ENCODE data around the gene MXRA8.
A peak's percentile ranks its signal among the peaks of the same experiment; 100 is the strongest.
"Not testable (repeated sequence)": the region's sequence is repeated elsewhere in the genome, so short reads cannot be mapped to it uniquely, and the experiment has no call there.

The MXRA8 gene

DNA sequence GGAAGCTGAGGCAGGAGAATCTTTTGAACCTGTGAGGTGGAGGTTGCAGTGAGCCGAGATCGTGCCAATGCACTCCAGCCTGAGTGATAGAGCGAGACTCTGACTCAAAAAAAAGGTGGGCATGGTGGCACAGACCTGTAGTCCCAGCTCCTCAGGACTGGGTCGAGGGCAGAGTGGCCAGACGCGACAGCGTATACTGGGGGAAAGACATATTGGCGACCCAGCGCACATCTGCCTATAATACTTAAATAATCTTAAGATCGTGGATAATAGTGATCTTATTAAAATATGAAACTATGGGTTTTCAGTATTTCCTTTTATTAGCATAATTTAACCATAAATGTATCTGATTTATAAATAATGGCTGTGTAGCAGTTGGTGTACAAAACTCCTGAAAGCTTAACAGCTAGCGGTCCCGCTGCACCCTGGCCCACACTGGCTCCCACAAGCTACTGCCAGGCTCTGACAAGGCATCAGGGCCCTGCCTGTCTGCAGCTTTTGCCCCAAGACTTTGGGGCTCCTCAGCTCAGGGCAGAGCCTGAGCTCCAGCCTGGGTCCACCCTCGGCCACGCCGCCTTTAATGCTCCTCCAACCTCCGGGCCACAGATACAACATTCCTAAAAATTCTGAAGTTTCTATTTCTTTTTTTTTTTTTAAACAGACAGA is 19.3 kb upstream of the MXRA8 start:
- Mint-ChIP-seq H3K36me3 (ENCODE audit: low read depth) (peaks cover 2% of the 10 kb centered on the region), H3K27ac (no peak overlapping the region), H3K4me3 (no peak overlapping the region), H3K27me3 (no peaks in the 10 kb centered on the region), H3K9me3 (no peaks in the 10 kb centered on the region), H3K4me1 (peaks cover 20% of the 10 kb centered on the region)
- ATAC-seq (no peak), DNase-seq (no peak)

DNA sequence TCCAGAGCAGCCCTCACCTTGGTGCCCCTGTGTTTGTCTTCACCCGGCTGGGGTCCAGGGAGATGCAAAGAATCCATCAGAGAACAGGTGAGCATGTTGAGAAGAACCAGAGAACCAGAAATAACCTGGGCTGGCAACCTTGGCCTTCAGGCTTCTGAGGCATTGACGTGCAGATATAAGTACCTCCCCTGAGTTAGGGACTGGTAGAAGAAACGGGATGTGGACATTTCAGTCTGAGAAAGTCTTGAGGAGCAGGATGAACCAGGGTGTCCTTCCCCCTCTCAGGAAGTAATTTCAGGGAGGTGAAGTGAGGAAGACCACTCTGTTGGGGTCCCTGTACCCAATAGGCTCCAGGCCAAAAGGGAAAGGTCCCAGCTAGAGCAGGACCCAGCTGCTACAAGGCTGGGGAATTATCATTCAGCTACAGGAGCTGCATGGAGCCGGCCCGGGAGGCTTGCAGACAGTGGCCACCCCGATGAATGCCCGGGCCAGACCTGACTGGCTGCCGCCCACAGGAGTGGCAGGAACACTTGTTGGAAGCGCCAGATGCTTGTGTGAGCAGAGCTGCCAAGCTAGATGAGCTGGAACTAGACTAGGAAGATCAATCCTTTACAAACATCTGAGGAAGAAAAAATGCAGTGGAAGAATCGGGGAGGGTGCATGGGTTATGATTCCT is 18.3 kb upstream of the MXRA8 start:
- Mint-ChIP-seq H3K27me3 (no peaks in the 10 kb centered on the region), H3K36me3 (ENCODE audit: low read depth) (peaks cover 2% of the 10 kb centered on the region), H3K27ac (no peak overlapping the region), H3K4me3 (peak overlapping the region; percentile 85), H3K9me3 (no peaks in the 10 kb centered on the region), H3K4me1 (peaks cover 26% of the 10 kb centered on the region)
- ATAC-seq, result no peak
- DNase-seq, result no peak

DNA sequence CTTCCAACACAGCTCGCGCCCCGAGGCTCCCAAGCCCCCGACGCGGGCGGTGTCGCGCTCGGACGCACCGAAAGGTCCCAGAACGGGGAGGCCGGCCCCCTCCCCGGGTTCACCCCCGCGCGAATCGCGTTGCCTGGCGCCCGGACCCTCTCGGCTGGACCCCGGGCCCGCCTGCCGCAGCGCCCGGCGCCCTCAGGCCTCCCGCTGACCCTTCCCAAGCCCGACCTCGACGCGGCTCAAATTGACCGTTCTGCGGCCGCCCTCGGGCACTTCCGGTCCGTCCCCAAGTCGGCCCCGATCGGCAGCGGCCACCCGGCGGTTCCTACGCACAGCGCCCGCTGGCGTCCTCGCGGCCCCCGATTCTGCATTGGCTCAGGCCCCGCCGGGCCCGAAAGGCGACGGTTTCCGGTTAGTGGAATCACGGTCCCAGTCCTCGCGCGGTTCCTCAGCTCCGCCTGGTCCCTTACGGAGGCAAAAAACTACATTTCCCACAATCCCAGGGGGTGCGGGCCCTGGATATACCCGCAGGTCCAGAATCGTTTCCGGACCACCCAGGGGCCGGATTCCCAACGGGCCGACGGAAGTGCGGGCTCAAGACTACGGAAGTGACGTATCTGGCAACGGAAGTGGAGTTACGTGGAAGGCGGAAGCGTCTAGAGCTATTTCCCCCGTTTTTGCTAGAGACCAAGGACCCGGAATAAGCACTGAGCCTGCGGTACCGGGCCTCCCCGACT is 16.7 kb upstream of the MXRA8 start, which contains the start of gene AURKAIP1:
TSS of gene AURKAIP1 (minus strand) at position 279 of the 734 bp plus-strand sequence. CDS start 451 bp downstream, outside the sequence.
- peak within 1 kb of the TSS; percentile 90 for H3K27ac Mint-ChIP-seq

DNA sequence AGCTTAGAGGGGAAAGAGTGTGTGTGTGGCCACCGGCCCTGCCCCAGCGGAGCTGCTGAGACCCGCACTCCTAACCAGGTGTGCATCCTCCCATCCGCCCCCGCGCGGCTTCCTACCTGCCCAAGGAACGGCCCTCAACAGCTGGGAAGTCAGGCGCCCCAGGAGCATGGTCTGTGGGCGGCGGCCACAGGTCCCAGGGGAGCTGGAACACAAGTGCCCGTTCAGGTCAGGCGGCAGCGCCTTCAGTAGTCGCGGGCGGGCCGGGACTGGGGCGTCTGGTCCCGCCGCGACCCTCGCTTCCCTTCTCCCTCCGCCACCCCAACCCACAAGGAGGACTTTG is 16.2 kb upstream of the MXRA8 start:
- ATAC-seq, result no peak
- Mint-ChIP-seq H3K27ac (peak overlapping the region; percentile 90), H3K27me3 (no peaks in the 10 kb centered on the region), H3K4me3 (peak overlapping the region; percentile 85), H3K36me3 (ENCODE audit: low read depth) (peaks cover 2% of the 10 kb centered on the region), H3K4me1 (peaks cover 36% of the 10 kb centered on the region), H3K9me3 (no peaks in the 10 kb centered on the region)
- DNase-seq, result peak; percentile 23

More for the DNA sequence above, 16.7 kb upstream of the MXRA8 start, which contains the start of gene AURKAIP1:
- Mint-ChIP-seq H3K36me3 (ENCODE audit: low read depth) (peaks cover 2% of the 10 kb centered on the region), H3K27me3 (no peaks in the 10 kb centered on the region), H3K9me3 (no peaks in the 10 kb centered on the region), H3K4me1 (peaks cover 34% of the 10 kb centered on the region), H3K4me3 (peak within 1 kb of the TSS; percentile 85)
- DNase-seq (peak; percentile 95), ATAC-seq (peak; percentile 97)

DNA sequence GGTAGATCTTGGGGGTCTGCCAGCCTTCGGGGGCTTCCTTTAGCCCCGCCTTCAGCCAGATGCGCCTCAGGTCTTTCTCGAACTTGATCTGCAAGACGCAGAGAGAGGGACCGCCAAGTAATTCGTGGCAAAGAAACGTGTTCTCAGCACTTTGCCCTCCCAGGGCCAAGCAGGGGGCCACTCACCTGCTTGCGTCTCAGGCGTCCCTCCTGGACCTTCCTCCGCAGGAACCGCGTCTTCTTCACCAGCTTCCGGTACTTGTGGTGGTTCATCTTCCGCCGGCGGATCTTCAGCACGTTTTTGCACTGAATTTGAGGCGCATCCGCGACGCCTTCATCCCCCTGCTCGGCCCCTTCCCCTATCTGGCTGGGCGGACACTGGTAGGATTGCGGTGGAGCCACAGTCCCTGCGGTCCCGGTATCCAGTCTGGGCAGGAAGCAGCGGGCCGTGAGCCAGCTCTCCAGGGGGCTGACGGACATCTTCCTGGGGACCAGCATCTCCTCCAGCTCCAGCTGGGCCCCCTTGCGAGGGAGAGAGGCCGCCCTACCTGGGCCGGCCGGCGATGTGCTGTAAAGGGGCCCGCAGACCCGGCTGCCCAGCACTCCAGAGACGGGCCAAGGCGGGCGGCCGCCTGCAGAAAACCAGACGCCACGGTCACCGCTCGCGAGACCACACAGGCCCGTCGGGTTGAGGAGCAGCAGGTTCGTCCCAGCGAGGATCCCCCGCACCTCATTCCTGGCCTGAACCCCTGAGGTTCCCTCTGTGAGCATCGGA is 15.6 kb upstream of the MXRA8 start:
- Mint-ChIP-seq H3K4me1 (peaks cover 36% of the 10 kb centered on the region), H3K27me3 (no peaks in the 10 kb centered on the region), H3K4me3 (peak overlapping the region; percentile 85), H3K9me3 (no peaks in the 10 kb centered on the region), H3K36me3 (ENCODE audit: low read depth) (peaks cover 2% of the 10 kb centered on the region), H3K27ac (peak overlapping the region; percentile 90)
- no peak for DNase-seq
- ATAC-seq, result no peak

DNA sequence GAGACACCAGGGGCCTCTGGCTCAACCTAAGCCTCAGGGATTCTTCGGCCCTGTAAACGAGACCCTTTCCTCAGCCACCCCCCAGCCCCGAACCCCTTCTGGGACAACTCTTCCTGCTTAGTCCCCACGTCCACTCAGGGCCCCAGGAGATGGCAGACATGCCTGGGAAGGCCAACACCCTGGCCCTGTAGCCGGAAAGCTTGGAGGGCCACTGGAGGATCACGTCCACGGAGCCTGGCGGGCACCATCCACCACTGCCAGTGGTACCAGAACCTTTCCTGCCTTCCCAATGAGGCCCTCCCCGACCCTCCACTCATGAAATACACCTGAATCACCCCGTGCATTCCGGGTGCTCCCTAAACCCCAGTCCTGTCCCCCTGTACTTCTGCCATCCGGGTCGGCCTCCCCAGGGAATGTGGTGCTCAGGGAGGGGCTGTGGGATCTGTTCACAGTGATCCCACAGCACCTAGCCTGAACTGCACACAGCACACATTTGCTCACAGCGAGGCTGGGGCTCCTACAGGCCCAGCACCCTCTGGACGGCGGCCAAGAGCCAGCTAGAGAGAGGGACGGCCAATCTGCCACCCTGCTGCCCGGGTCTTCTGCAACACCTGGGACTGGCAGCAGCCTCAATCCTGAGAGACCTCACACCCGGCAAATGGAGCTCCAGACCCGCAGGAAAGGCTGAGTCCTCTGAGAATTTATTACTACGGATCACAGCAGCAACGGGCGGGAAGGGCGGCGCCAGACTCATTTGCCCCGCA is 14.9 kb upstream of the MXRA8 start:
- Mint-ChIP-seq H3K27me3 (no peaks in the 10 kb centered on the region), H3K4me3 (peak overlapping the region; percentile 85), H3K9me3 (no peaks in the 10 kb centered on the region), H3K27ac (peak overlapping the region; percentile 64), H3K4me1 (peaks cover 36% of the 10 kb centered on the region), H3K36me3 (ENCODE audit: low read depth) (peaks cover 2% of the 10 kb centered on the region)
- ATAC-seq, result no peak
- DNase-seq, result no peak

DNA sequence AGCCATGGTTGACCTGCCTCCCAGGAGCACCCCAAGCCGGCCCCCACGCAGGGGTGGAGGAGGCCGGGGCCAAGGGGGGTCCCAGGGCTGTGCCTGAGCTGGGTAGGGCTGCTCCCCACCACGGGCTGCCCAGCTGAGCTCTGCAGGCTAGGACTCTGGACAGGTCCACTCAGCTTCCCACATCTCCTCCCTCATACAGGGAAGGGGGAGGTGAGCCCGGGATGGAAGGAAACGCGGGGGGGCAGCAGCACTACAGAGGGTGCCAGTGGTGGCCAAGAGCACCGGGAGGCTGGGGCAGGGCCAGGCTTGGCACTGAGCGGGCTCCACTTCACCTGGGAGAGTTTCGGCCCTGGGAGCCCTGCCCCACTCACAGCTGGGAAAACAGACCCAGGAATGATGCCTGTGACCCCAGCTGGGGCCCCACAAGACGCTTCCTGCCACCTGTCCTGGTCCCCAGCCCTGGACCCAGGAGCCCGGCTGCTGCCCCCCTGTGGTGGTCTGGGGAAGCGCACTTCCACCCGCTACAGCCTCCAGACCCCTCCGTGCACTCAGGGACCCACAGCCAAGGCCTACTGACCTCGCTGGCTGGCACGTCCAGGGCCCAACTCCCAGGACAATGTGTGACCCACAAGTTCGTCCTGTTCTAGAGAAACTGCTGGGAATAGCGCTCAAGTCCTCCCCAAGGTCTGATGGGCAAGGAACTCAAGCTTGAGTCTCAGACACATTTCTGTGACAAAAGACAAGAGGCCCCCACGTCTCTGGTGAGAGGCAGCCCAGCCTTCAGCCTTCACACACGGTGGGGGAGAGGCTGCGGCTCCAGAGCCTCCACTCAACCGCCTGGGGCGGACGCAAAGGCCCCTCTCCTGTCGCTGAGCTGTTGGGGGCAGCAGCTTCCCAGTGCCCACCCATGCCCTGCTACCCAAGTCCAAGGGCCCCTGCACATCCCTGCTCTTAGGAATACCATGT is 13.7 kb upstream of the MXRA8 start:
- ATAC-seq (peak; percentile 35), DNase-seq (peak; percentile 90)
- Mint-ChIP-seq H3K36me3 (ENCODE audit: low read depth) (peaks cover 2% of the 10 kb centered on the region), H3K9me3 (no peaks in the 10 kb centered on the region), H3K4me3 (peak overlapping the region; percentile 51), H3K27me3 (no peaks in the 10 kb centered on the region), H3K4me1 (peaks cover 36% of the 10 kb centered on the region), H3K27ac (peak overlapping the region; percentile 29)

DNA sequence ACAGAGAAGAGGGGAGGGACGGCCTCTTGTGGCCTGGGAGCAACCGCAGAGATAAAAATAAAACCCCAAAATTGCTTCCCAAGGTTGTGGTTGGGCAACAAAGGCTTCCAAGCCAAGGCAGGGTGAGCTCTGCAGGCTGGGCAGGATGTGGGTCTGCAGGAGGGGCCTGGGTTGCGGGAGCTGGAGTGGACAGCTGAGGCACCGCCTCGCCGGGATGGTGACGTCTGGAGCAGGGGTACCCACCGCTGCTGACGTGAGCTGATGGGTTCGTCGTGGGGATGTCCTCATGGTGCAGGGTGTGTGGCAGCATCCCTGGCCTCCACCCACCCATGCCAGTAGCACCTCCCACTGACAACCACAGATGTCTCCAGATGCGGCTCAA is 13.0 kb upstream of the MXRA8 start:
- H3K36me3 Mint-ChIP-seq (ENCODE audit: low read depth), result peaks cover 2% of the 10 kb centered on the region
- peak; percentile 5 for ATAC-seq
- no peaks in the 10 kb centered on the region for H3K9me3 Mint-ChIP-seq
- DNase-seq, result peak; percentile 54
- H3K4me3 Mint-ChIP-seq, result peak overlapping the region; percentile 6
- no peaks in the 10 kb centered on the region for H3K27me3 Mint-ChIP-seq
- H3K27ac Mint-ChIP-seq, result no peak overlapping the region
- H3K4me1 Mint-ChIP-seq, result peaks cover 36% of the 10 kb centered on the region

DNA sequence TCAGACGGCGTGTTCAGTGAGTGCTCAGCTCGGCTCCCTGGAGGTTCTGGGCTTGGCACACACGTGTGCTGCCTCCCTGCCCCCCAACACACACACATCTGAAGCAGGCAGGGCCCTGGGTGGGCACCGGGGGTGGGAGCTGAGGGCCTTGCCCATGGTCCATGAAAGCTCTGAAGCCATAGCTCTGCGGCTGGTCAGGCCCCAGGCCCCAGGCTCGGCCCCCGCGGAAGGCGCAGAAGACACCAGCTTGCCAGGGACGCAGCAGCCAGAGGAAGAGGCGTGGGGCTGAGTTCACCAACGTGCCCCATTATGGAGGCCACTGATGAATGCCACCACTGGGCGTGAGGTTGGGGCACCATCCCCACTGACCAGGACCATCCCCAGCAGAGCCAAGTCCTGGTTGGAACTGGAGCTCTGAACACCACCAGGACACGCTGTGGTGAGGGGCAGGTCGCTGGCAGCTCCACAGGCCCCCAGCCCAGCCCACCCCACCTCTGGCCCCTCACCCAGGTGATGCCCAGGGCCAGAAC is 12.5 kb upstream of the MXRA8 start:
- DNase-seq (no peak), ATAC-seq (no peak)
- Mint-ChIP-seq H3K9me3 (no peaks in the 10 kb centered on the region), H3K36me3 (ENCODE audit: low read depth) (peaks cover 2% of the 10 kb centered on the region), H3K4me1 (peaks cover 33% of the 10 kb centered on the region), H3K27ac (no peak overlapping the region), H3K4me3 (no peak overlapping the region), H3K27me3 (no peaks in the 10 kb centered on the region)

DNA sequence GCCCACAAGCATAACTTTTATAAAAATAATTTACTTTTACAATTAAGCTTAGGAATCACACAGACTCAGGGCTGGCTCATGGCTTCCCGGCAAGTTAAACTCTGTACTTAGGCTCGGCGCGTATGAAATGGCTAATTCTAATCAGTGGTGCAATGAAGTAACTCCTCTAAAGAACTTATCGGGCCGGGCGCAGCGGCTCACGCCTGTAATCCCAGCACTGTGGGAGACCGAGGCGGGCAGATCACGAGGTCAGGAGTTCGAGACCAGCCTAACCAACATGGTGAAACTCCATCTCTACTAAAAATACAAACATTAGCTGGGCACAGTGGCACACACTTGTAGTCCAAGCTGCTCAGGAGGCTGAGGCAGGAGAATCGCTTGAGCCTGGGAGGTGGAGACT is 11.7 kb upstream of the MXRA8 start:
- H3K27me3 Mint-ChIP-seq; H3K9me3 Mint-ChIP-seq; DNase-seq; H3K4me3 Mint-ChIP-seq; ATAC-seq; H3K27ac Mint-ChIP-seq; H3K36me3 Mint-ChIP-seq (ENCODE audit: low read depth): not testable (repeated sequence)
- H3K4me1 Mint-ChIP-seq, result peaks cover 30% of the 10 kb centered on the region

DNA sequence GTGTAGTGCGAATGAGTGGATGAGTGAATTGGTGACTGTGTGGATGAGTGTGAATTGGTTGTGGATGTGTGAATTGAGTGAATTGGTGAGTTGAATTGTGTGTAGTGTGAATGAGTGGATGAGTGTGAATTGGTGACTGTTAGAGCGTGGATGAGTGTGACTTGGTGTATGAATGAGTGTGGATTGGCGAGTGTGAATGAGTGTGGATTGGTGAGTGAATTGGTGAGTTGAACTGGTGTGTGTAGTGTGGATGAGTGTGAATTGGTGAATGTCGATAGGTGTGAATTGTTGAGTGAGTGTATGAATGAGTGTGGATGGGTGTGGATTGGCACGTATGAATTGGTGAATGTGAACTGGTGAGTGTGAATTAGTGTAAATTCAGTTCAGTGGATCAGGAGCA is 9.0 kb upstream of the MXRA8 start:
- peaks cover 16% of the 10 kb centered on the region for H3K4me1 Mint-ChIP-seq

DNA sequence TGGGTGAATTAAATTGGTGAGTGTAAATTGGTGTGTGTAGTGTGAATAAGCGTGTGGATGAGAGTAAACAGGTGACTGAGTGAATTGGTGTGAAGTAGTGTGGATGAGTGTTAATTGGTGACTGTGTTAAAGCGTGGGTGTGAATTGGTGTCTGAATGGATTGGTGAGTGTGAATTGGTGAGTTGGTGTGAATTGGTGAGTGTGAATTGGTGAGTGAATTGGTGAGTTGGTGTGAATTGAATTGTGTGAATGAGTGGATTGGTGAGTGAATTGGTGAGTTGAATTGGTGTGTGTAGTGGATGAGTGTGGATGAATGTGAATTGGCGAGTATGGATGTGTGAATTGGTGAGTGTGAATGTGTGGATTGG is 8.3 kb upstream of the MXRA8 start:
- H3K36me3 Mint-ChIP-seq (ENCODE audit: low read depth), result no peaks in the 10 kb centered on the region
- H3K9me3 Mint-ChIP-seq, result no peaks in the 10 kb centered on the region
- peaks cover 9% of the 10 kb centered on the region for H3K4me1 Mint-ChIP-seq
- H3K27ac Mint-ChIP-seq, result no peak overlapping the region
- no peak overlapping the region for H3K4me3 Mint-ChIP-seq
- H3K27me3 Mint-ChIP-seq, result no peaks in the 10 kb centered on the region
- no peak for ATAC-seq
- DNase-seq, result no peak

More for the DNA sequence above, 9.0 kb upstream of the MXRA8 start:
- Mint-ChIP-seq H3K27me3 (no peaks in the 10 kb centered on the region), H3K9me3 (no peaks in the 10 kb centered on the region), H3K27ac (no peak overlapping the region), H3K4me3 (no peak overlapping the region), H3K36me3 (ENCODE audit: low read depth) (no peaks in the 10 kb centered on the region)
- DNase-seq (no peak), ATAC-seq (no peak)

All from activated naive CD8-positive, alpha-beta T cell treated with anti-CD3 and anti-CD28 coated beads, Interleukin-2, amount 50 U/mL, for 24 hours (primary cell).